ENCODE data around the gene KRT35.

Gene KRT35

DNA sequence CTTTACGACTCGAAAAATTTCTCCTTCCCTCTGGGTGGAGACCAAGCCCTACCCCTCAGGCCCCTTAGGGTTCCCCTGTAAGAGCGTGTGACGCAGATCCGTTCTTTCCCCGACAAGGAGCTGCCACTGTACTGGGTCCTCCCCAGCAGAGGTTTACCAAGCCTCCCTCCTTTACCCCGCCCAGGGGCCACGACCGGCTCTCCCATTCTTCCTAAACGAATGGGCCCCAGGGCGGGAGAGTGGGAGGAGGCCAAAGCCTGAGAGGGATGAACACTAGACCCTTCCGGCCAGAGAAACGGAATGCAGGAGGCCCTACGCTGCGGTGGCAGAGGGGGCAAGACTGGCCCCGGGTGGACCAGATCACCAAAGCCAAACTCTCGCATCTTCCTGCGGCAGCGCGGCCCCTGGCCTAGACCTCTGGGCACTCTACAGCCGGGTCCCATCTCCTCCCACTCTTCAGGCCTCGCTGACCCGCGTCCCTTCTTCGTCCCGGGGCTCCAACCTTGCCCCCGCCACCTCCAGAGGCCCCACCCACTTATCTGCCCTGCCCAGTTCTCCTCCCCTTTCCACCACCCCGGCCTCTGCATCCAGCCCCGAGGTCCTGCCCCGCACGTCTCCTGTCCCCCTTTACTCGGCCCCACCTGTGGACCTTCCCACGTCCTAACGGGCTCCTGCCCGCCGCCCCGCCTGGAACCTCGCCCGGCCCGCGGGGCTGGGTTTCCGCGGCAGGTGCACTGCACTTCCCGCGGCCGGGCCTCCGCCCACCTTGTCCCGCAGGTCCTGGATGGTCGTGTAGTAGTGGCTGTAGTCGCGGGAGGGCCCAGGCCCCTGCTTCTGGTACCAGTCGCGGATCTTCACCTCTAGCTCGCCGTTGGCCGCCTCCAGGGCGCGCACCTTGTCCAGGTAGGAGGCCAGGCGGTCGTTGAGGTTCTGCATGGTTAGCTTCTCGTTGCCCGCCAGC is 46.4 kb upstream of the KRT35 start (continued):
- TF ChIP-seq, protein P1, sequence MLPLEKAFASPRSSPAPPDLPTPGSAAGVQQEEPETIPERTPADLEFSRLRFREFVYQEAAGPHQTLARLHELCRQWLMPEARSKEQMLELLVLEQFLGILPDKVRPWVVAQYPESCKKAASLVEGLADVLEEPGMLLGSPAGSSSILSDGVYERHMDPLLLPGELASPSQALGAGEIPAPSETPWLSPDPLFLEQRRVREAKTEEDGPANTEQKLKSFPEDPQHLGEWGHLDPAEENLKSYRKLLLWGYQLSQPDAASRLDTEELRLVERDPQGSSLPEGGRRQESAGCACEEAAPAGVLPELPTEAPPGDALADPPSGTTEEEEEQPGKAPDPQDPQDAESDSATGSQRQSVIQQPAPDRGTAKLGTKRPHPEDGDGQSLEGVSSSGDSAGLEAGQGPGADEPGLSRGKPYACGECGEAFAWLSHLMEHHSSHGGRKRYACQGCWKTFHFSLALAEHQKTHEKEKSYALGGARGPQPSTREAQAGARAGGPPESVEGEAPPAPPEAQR (tag by site-specific recombination; IDR thresholded peaks at IDR 0.05): no peak
- TF ChIP-seq ZNF311 (tag by site-specific recombination; IDR thresholded peaks at IDR 0.05; ENCODE audit: borderline replicate concordance) (no peak), ZNF155 (tag by site-specific recombination; IDR thresholded peaks at IDR 0.05) (no peak), BCL11B (tag by site-specific recombination; IDR thresholded peaks at IDR 0.05; ENCODE audit: low read depth) (peak; percentile 71), ZNF292 (tag by site-specific recombination; IDR thresholded peaks at IDR 0.05; ENCODE audit: borderline replicate concordance, low read depth) (no peak), MEIS1 (CRISPR knock-in tag; IDR thresholded peaks at IDR 0.05; ENCODE audit: borderline replicate concordance) (no peak), MZF1 (tag by site-specific recombination; IDR thresholded peaks at IDR 0.05; ENCODE audit: borderline replicate concordance) (no peak), SP7 (tag by site-specific recombination; IDR thresholded peaks at IDR 0.05) (peak; percentile 33; the same call in 1 of the 2 replicates), ZNF211 (tag by site-specific recombination; IDR thresholded peaks at IDR 0.05; ENCODE audit: low read depth) (no peak), ZNF600 (tag by site-specific recombination; IDR thresholded peaks at IDR 0.05) (peak; percentile 53; the same call in 1 of the 2 replicates), TCF7L2 (IDR thresholded peaks at IDR 0.05; ENCODE audit: borderline replicate concordance, low read depth, low read length) (no peak), ZNF2 (tag by site-specific recombination; IDR thresholded peaks at IDR 0.05) (no peak; the same call in 1 of the 2 replicates), ZNF10 (tag by site-specific recombination; IDR thresholded peaks at IDR 0.05) (no peak)
- TF ChIP-seq, protein P2, sequence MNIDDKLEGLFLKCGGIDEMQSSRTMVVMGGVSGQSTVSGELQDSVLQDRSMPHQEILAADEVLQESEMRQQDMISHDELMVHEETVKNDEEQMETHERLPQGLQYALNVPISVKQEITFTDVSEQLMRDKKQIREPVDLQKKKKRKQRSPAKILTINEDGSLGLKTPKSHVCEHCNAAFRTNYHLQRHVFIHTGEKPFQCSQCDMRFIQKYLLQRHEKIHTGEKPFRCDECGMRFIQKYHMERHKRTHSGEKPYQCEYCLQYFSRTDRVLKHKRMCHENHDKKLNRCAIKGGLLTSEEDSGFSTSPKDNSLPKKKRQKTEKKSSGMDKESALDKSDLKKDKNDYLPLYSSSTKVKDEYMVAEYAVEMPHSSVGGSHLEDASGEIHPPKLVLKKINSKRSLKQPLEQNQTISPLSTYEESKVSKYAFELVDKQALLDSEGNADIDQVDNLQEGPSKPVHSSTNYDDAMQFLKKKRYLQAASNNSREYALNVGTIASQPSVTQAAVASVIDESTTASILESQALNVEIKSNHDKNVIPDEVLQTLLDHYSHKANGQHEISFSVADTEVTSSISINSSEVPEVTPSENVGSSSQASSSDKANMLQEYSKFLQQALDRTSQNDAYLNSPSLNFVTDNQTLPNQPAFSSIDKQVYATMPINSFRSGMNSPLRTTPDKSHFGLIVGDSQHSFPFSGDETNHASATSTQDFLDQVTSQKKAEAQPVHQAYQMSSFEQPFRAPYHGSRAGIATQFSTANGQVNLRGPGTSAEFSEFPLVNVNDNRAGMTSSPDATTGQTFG (tag by site-specific recombination; IDR thresholded peaks at IDR 0.05; ENCODE audit: borderline replicate concordance): 0 out of 2 replicates have a peak, but pooled peaks have one; percentile 46
- TF ChIP-seq, protein P3, sequence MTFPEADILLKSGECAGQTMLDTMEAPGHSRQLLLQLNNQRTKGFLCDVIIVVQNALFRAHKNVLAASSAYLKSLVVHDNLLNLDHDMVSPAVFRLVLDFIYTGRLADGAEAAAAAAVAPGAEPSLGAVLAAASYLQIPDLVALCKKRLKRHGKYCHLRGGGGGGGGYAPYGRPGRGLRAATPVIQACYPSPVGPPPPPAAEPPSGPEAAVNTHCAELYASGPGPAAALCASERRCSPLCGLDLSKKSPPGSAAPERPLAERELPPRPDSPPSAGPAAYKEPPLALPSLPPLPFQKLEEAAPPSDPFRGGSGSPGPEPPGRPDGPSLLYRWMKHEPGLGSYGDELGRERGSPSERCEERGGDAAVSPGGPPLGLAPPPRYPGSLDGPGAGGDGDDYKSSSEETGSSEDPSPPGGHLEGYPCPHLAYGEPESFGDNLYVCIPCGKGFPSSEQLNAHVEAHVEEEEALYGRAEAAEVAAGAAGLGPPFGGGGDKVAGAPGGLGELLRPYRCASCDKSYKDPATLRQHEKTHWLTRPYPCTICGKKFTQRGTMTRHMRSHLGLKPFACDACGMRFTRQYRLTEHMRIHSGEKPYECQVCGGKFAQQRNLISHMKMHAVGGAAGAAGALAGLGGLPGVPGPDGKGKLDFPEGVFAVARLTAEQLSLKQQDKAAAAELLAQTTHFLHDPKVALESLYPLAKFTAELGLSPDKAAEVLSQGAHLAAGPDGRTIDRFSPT (tag by site-specific recombination; IDR thresholded peaks at IDR 0.05): peak; percentile 72
- TF ChIP-seq, protein P4, sequence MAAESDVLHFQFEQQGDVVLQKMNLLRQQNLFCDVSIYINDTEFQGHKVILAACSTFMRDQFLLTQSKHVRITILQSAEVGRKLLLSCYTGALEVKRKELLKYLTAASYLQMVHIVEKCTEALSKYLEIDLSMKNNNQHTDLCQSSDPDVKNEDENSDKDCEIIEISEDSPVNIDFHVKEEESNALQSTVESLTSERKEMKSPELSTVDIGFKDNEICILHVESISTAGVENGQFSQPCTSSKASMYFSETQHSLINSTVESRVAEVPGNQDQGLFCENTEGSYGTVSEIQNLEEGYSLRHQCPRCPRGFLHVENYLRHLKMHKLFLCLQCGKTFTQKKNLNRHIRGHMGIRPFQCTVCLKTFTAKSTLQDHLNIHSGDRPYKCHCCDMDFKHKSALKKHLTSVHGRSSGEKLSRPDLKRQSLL (tag by site-specific recombination; IDR thresholded peaks at IDR 0.05): no peak
- TF ChIP-seq, protein P5, sequence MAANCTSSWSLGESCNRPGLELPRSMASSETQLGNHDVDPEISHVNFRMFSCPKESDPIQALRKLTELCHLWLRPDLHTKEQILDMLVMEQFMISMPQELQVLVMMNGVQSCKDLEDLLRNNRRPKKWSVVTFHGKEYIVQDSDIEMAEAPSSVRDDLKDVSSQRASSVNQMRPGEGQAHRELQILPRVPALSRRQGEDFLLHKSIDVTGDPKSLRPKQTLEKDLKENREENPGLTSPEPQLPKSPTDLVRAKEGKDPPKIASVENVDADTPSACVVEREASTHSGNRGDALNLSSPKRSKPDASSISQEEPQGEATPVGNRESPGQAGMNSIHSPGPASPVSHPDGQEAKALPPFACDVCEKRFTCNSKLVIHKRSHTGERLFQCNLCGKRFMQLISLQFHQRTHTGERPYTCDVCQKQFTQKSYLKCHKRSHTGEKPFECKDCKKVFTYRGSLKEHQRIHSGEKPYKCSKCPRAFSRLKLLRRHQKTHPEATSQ (tag by site-specific recombination; IDR thresholded peaks at IDR 0.05): no peak
